Medulla oblongata (tissue), 1 donor: ENCODE measurements around the gene SLC20A1.
"Not testable (repeated sequence)": the region's sequence is repeated elsewhere in the genome, so short reads cannot be mapped to it uniquely, and the experiment has no call there.

ENCODE experiments used
- DNase-seq: peaks from one replicate; pipeline ENCODE4 v3.0.0-alpha.2; 2015; ENCODE audit errors: extremely low spot score

SLC20A1 gene

DNA sequence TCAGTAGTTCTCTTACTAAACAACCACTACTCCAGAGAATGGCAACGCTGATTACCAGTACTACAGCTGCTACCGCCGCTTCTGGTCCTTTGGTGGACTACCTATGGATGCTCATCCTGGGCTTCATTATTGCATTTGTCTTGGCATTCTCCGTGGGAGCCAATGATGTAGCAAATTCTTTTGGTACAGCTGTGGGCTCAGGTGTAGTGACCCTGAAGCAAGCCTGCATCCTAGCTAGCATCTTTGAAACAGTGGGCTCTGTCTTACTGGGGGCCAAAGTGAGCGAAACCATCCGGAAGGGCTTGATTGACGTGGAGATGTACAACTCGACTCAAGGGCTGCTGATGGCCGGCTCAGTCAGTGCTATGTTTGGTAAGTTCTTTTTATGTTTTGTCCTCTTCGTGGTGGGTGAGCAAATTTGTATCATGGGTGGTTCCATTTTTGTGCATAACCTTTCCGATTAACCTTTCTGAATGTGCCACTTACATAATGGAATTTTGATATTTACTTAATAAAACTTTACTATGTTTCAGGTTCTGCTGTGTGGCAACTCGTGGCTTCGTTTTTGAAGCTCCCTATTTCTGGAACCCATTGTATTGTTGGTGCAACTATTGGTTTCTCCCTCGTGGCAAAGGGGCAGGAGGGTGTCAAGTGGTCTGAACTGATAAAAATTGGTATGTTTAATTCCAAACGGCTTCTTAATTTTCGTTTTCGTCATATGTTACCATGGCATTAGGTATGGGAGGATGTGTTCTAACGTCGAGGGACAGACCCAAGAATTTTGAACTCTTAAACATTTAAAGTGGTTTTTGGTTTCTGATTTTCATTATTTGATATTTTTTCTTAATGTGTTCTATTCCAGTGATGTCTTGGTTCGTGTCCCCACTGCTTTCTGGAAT is 1.3 kb downstream of the SLC20A1 start:
- DNase-seq = peak; percentile 27

DNA sequence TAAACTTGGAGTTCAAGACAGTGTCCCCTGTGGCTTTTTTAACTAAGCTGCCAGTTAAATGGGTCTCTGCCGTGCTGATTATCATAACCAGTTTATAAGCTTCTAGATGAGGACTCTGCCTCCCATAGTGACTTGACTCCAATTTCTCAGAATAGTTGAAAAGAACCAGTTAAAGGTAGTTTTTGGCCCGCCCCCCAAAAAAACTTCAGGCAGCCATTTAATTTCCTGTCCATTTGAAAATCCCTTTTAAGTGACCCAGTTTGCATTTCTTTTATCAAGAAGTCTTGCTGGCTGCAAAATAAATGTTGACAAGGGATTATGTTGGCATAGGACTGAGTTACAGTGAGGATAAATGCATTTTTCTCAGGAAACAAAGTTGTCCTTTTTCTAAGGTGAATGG is 2.3 kb downstream of the SLC20A1 start:
- DNase-seq = no peak

DNA sequence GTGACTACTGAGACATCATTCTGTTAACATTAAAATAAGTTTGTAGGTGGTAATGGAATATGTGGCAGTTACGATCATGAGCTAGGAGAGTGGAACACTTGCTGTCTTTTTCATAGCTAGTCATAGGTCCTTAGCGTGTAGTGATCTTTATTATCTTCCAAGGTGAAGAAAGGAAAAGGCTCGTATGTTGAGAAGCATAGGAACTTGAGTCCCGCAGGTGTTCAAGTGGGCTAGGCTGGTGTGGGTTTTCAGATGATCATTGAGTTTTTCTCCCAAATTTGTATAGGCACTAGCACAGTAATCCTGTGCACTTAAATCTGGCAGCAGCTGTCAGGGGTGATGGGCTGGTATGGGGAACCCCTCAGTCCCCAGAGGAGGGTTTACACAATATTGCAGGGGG is 10.9 kb downstream of the SLC20A1 start:
- no peak for DNase-seq

DNA sequence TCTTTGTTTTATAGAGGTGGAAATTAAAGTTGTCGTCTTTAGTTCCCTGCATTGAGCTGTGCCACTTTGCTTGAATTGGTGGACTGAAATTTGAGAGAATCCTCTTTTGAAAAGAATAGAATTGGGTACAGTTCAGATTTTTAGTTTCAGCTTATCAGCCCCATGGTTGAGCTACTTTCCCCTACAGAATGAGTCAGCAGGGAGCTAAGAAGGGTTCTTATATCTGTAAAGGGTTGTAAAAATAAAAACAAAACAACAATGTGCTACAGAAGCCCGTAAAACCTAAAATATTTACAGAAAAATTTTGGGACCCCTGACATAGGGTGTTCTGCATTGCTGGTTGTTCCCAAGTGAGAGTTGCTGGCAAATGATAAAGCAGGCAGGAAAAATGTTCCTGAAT is 12.6 kb downstream of the SLC20A1 start:
- DNase-seq = no peak

DNA sequence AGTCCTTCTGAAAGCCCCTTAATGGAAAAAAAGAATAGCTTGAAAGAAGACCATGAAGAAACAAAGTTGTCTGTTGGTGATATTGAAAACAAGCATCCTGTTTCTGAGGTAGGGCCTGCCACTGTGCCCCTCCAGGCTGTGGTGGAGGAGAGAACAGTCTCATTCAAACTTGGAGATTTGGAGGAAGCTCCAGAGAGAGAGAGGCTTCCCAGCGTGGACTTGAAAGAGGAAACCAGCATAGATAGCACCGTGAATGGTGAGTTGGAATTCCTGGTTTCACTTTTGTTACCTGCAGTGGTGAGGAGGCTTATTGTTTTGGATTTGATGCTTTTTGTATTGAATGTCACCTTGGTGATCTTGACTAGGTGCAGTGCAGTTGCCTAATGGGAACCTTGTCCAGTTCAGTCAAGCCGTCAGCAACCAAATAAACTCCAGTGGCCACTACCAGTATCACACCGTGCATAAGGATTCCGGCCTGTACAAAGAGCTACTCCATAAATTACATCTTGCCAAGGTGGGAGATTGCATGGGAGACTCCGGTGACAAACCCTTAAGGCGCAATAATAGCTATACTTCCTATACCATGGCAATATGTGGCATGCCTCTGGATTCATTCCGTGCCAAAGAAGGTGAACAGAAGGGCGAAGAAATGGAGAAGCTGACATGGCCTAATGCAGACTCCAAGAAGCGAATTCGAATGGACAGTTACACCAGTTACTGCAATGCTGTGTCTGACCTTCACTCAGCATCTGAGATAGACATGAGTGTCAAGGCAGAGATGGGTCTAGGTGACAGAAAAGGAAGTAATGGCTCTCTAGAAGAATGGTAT is 13.3 kb downstream of the SLC20A1 start:
- DNase-seq = no peak

DNA sequence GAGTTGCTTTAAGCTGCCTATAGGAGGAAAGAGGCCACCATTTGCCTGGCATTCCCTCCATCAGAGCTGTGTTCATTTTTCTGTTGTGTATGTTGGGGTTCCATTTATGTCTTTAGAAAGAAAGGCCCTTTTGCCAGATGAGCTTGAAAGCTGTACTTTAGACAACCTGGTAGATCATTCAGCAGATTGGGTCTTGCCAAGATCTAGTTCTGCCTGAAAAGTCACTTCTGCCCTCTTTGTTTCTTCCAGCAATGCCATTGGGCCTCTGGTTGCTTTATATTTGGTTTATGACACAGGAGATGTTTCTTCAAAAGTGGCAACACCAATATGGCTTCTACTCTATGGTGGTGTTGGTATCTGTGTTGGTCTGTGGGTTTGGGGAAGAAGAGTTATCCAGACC is 14.4 kb downstream of the SLC20A1 start:
- DNase-seq = no peak

DNA sequence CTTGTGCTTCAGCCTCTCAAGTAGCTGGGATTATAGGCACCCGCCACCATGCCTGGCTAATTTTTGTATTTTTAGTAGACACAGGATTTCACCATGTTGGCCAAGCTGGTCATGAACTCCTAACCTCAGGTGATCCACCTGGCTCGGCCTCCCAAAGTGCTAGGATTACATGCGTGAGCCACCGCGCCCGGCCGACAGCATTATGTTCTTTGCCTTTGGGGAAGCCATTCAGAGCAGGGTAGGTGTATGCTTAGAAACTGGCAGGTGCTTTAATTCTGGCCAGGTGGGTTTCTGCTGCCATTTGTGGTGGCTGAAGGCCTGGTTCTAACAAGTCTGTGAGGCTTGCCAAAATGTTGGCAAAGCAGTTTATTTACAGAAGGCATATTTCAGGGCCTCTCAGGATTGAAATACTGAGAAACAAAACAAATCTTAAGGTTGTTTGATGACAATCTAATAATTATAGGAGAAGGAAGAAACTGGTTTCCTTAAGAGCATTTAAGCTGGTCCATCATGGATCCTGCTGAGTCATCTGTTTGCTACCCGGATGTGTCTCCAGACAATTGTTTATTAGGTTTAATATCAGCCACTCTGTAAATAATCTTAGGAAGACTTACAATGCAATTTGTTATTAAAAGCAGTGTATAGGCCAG is 16.0 kb downstream of the SLC20A1 start:
- no peak for DNase-seq

DNA sequence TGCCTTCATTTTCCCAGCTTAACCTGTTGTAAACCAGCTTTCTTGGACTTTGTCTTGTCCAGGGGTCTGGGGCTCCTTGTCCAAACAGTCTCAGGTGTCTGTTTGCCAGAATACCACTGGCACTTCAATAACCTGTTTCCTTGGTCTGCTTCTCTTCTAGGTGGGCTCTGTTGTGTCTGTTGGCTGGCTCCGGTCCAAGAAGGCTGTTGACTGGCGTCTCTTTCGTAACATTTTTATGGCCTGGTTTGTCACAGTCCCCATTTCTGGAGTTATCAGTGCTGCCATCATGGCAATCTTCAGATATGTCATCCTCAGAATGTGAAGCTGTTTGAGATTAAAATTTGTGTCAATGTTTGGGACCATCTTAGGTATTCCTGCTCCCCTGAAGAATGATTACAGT is 17.0 kb downstream of the SLC20A1 start:
- no peak for DNase-seq

DNA sequence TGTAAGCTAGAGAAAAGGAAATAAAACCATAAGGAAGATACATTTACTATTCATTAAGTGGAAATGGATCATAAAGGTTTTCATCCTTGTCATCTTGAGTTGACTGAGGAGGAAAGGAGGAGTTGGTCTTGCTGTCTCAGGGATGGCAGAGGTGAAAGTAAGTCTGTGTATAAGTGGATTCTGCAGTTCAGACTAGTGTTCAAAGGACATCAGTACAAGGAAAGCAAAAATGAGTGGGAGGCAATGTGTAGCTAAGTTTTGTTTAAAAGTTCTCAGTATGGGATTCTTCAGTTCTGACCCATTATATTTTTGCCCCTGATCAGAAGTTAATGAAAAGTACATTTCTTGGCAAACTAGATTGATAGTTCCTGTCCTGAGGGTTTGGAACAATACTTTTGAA is 18.9 kb downstream of the SLC20A1 start:
- no peak for DNase-seq

DNA sequence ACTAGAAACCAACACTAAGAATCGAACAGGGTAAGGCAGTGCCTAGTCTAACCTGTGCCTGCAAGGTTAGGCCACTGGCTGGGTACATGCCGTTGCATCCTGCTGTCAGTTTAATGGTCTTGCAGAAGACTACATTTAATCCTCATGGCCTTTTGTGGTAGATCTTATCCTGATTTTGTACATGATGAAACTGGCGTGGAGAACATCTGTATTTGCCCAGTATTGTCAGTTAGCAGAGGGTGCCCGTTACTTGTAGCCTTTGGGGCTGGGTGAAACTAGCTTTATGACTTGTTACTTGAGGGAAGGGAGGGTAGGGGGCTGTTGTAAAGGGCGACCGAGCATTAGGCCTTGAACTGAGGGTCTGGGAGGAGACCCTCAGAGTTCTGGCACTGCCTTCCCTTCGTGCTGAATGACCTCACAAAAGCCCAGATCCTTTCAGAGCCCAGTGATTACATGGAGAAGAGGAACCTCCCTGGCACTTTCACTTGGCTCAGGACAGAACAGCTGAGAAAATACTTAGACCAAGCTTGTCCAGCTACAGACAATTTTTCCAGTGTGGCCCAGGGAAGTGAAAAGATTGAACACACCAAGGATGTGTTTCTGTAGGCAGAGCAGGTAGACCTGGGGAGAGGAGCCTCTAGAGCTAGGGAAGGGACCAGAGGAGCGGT is 19.5 kb downstream of the SLC20A1 start:
- DNase-seq = no peak

DNA sequence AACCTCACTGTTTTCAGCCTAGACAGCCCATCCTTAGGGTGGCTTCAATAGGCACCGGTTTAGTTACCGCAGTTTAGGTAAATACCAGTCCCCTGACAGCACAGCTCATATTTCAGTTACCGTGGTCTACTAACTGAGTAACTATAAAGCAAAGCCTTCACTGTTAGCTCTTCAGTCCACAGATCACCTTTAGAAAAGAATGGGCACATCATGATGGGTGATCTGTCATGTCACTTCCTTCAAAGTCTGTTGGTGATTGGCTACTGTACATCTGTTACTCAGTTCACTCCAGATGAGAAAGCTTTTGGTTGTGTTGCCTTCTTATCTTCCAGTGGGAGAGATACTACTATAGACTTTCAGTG is 21.0 kb downstream of the SLC20A1 start:
- no peak for DNase-seq

DNA sequence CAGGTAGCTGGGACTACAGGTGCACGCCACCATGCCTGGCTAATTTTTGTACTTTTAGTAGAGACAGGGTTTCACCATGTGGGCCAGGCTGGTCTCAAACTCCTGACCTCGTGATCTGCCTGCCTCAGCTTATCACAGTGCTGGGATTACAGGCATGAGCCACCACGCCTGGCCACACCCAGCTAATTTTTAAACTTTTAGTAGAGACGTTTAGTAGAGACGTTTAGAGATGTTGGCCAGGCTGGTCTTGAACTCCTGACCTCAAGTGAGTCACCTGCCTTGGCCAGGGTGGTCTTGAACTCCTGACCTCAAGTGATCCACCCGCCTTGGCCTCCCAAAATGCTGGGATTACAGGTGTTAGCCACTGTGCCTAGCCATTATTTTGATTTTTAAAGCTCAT is 21.8 kb downstream of the SLC20A1 start:
- not testable (repeated sequence) for DNase-seq

DNA sequence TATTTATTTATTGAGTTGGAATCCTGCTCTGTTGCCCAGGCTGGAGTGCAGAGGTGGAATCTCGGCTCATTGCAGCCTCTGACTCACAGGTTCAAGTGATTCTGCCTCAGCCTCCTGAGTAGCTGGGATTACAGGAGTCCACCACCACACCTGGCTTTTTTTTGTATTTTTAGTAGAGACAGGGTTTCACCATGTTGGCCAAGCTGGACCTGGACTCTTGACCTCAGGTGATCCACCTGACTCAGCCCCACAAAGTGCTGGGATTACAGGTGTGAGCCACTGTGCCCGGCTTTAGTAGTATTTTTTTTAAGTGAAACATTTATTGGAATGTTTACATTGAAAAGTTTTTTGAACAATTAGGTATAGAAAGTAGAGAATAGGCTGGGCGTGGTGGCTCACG is 23.9 kb downstream of the SLC20A1 start:
- no peak for DNase-seq

DNA sequence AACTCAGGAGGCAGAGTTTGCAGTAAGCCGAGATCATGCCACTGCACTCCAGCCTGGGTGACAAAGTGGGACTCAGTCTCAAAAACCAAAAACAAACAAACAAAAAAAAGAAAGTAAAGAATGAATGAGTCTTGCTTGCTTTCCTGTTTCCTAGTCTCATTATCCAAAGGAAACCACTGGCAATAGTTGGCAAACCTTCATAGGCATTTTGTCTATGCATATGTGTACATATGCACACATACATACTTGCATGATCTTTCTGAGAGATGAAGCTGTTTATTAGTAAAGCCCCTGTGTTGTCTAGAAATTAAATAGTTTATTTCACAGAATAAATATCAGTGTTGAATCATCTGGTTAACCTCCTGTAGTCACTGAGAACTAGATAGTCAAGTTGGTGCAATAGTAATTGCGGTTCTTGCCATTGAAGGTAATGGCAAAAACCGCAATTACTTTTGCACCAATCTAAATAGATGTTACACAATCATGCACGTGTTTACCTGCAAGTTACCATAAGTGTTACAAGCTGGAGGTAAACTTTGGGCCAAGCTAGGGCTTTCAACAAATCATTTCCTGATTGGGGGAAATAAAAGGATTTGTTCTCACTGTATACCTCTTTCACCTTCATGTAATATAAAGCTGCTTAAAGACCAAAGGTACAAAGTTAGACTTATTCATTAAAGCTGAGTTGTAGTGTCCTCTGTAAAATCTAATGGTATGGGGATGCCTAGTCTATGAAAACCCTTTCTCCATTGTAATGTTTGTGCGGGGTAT is 24.7 kb downstream of the SLC20A1 start:
- DNase-seq = no peak

DNA sequence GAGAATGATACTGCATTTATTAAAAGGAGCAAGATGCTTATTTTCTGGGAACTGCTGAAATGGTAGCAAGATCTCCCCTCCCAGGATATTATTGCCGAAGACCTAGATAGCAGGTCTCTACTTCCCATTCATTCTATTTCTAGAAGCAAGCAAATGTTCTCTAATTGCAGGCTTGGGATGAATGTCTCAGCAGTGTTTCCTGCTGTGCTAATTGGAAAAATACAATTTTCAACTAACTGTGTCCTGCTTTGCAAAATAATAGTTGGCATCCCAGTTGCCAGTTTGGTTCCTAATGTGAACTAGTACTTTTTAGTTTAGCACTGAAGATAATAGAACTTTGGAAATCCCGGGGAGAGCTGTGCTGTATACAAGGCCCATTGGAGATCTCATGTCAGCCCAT is 26.1 kb downstream of the SLC20A1 start:
- no peak for DNase-seq

DNA sequence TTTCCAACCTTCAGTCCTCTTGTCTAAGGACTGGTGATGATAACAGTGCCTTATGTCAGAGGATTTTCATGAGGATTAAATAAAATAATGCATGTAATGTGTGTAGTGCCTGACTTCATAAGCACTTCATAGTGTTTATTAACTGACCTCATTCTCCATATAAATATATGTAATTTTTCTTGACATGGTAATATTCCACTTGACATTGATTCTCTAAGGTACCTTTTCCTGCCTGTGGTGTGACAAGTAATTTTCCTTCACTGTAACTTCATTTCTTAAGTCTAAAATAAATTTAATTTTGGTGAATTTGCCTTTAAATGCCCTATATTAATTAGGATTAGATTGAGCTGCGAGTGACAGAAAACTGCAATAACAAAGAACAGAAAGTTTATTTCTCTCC is 27.3 kb downstream of the SLC20A1 start:
- no peak for DNase-seq

DNA sequence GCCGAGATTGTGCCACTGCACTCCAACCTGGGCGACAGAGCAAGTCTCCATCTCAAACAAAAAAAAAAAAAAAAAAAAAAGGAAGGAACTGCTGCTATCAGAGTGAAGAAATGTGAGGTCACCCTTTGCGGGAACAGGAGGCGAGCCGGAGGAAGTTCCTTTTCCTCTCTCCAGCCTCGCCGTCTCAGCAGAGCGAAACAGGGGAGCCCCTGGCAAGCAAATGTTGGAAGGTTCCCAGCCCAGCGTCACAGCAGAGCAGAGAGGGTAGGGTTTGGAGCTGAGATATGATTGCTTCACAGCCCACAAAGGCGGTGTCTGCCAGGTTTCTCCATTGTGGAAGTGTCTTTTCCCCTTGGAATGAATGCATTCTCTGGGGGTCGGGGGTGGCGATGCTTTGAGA is 28.5 kb downstream of the SLC20A1 start:
- peak; percentile 67 for DNase-seq

DNA sequence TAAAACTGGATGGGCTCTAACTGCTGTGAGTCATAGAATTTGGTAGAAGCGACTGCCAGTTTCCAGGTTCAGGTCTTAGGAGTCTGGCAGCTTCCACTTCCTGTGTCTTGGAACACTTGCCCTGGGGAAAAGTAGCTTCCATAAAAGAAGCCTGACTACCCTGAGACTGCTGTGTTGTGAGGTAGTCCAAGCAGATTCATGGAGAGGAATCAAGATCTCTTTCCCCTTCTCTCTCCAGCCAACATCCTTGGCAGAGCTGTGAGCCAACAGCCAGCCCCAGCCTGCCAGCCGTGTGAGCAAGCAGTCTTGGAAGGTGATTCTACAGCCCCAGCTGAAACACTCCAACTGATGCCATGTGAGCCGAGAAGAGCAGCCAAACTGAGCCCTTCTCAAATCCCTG is 33.7 kb downstream of the SLC20A1 start:
- peak; percentile 77 for DNase-seq

DNA sequence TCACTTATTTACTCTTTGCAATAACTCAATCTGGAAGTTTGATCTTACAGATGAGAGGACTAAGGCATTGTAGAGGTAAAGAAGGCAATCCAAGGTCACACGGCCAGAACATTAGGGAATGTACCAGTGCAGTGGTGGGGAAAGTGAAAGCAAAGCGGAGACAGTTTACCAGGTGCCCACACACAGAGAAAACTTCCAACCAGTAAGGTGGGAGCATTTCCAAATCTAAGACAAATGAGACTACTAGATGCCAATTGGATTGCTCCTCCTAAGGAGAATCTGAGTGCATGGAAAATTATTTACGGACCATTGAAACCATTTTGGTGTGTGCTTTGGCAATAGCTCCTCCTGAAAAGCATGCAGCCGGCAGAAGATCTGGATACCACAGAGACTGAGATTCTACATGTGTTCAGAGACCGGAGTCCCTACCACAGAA is 34.9 kb downstream of the SLC20A1 start:
- peak; percentile 13 for DNase-seq

DNA sequence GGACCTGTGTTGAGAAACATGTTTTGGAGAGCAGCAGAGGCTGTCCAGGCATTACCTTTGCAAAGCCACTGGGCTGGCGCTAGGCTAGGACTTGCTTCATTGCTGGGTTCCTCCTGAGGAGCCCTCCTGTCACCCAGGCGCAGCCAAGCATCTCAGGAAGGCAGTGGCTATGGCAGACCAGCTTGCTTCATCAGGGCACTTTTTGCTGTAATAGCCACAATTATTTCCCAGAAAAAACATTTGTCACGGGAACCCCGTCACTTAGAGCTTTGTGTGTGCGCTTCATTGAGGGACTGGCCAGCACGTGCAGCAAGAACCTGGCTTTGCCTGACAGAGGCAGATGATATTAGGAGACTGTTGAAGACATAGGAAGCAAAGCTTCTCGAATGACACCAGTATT is 36.4 kb downstream of the SLC20A1 start:
- DNase-seq = no peak
